GDM1 (cell line): ENCODE results near the gene MESP2.

Experiments
- DNase-seq: peaks from one replicate; lab custom pipeline; 2025; lab: John Stamatoyannopoulos, UW

MESP2 gene

GRCh38 chr15:89817701-89818280 lies 41.7 kb downstream of the MESP2 start:
- no peak for DNase-seq

GRCh38 chr15:89818287-89818686 lies 42.2 kb downstream of the MESP2 start:
- no peak for DNase-seq

GRCh38 chr15:89820666-89821611 lies 44.8 kb downstream of the MESP2 start:
- DNase-seq: no peak

- DNase-seq: no peak
Measured at GRCh38 chr15:89822026-89822425, 45.9 kb downstream of the MESP2 start.

- no peak for DNase-seq
Measured at GRCh38 chr15:89822611-89822950, 46.4 kb downstream of the MESP2 start.

GRCh38 chr15:89822951-89823711 lies 47.0 kb downstream of the MESP2 start:
- no peak for DNase-seq

- DNase-seq: no peak
Measured at GRCh38 chr15:89823836-89824606, 47.9 kb downstream of the MESP2 start.

GRCh38 chr15:89824607-89824867 lies 48.4 kb downstream of the MESP2 start:
- DNase-seq: no peak

GRCh38 chr15:89825271-89825940 lies 49.3 kb downstream of the MESP2 start:
- no peak for DNase-seq

- no peak for DNase-seq
Measured at GRCh38 chr15:89826671-89827655, 50.8 kb downstream of the MESP2 start.

GRCh38 chr15:89827829-89828228 lies 51.7 kb downstream of the MESP2 start:
- DNase-seq: no peak
